ENCODE measurements around the gene ALOX5.

DNA sequence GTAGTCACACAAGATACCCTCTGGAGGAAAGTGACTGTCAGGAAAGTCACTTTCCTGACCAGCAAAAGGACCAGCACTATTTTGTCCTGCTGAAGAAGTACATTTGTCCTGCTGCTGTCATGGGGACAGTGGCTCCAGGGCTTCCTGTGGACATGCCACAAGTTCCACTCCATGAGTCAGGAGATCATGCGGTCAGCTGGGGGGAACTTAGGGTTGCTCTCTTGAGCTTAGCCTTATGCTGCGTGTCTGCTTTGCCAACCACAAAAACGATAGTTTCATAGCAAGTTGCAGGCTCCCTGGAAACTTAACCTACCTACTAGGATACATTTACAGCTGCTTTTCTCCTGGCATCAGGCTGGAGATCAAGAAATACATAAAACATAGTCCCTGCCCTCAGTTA is 19.8 kb upstream of the ALOX5 start:
- TF ChIP-seq POLR2AphosphoS5 (IDR thresholded peaks at IDR 0.05; ENCODE audit: low read depth, low read length) (no peak), EZH2 (IDR thresholded peaks at IDR 0.05) (no peak), YY1 (IDR thresholded peaks at IDR 0.05; ENCODE audit: extremely low read depth, insufficient replicate concordance, low read depth, low read length) (no peak), ZFX (IDR thresholded peaks at IDR 0.05) (no peak)
- TF ChIP-seq, protein P1, sequence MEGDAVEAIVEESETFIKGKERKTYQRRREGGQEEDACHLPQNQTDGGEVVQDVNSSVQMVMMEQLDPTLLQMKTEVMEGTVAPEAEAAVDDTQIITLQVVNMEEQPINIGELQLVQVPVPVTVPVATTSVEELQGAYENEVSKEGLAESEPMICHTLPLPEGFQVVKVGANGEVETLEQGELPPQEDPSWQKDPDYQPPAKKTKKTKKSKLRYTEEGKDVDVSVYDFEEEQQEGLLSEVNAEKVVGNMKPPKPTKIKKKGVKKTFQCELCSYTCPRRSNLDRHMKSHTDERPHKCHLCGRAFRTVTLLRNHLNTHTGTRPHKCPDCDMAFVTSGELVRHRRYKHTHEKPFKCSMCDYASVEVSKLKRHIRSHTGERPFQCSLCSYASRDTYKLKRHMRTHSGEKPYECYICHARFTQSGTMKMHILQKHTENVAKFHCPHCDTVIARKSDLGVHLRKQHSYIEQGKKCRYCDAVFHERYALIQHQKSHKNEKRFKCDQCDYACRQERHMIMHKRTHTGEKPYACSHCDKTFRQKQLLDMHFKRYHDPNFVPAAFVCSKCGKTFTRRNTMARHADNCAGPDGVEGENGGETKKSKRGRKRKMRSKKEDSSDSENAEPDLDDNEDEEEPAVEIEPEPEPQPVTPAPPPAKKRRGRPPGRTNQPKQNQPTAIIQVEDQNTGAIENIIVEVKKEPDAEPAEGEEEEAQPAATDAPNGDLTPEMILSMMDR (IDR thresholded peaks at IDR 0.05 in 2 of 3, conservative IDR thresholded peaks at IDR 0.05 in 1 of 3; ENCODE audit: borderline replicate concordance in 1 of 3, insufficient read depth in 1 of 3, low read depth in 2 of 3, low read length in 2 of 3): no peak

Measured in HCT116 (cell line).